HG03280 (cell line): ENCODE data around the gene TBC1D4.
"Not testable (repeated sequence)": the region's sequence is repeated elsewhere in the genome, so short reads cannot be mapped to it uniquely, and the experiment has no call there.

ENCODE experiments used
- ATAC-seq: cut with Tn5 transposase; IDR thresholded peaks from one replicate; pipeline ENCODE4 v1.9.1; 2021; ENCODE audit warnings: mild to moderate bottlenecking, moderate library complexity; ENCODE audit not compliant: unreplicated experiment

Gene TBC1D4

GRCh38 chr13:75365724-75366173 lies 116.2 kb downstream of the TBC1D4 start:
- peak; percentile 88 for ATAC-seq

GRCh38 chr13:75364131-75364713 lies 117.7 kb downstream of the TBC1D4 start:
- no peak for ATAC-seq

- no peak for ATAC-seq
Measured at GRCh38 chr13:75363371-75363770, 118.6 kb downstream of the TBC1D4 start.

DNA sequence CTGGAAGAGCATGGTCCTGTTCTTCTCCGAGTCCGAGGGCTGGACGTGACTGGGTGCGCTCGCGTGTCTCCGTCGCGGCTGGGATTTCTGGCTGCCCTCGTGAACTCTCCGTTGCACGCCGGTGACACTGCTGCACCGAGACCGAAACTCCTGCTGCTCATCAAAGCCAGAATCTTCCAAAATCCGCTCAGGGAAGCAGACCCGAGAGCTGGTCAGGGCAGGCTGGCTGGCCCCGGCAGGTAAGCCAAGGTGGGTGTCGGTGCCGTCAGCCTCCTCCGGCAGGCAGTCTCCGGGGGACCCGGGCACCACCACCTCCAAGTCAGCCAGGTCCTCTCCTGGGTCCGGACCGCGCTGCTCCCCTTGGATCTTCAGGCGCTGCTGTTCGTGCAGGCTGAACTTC lies 119.9 kb downstream of the TBC1D4 start:
- no peak for ATAC-seq

GRCh38 chr13:75360170-75360569 lies 121.8 kb downstream of the TBC1D4 start:
- ATAC-seq, result no peak

GRCh38 chr13:75359266-75359665 lies 122.7 kb downstream of the TBC1D4 start:
- ATAC-seq, result no peak

DNA sequence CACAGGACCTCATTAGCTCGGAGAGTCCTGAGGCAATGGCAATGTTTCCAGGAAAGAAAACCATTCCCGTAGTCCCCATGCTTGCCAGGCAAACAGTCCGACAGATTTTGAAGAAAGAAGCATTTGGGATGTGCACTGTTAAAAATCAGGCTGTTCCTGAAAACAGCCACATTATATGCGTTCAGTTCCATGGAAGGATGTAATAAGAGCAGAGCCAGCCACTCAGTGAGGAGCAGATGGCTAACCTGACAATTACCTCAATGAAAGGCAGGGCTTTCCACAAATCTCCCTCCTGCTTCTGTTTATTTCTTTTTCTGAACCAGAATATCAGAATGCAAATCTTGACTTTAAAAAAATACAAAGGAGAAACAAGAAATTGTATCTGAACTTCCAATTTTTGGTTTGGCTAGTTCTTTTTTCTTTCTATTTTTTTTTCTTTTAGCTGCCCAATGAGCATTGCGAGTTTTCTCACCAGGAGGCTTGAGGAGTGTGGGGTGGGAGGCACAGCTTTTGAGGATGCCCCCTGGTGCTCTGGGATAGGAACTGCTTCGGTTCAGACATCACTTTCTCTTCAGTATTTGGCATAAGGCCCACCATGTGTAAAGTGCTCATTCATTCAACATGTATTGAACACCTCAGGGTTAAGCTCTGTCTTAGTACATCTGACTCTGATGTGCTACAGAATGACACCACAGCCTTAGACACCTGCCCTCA lies 124.2 kb downstream of the TBC1D4 start:
- peak; percentile 83 for ATAC-seq

DNA sequence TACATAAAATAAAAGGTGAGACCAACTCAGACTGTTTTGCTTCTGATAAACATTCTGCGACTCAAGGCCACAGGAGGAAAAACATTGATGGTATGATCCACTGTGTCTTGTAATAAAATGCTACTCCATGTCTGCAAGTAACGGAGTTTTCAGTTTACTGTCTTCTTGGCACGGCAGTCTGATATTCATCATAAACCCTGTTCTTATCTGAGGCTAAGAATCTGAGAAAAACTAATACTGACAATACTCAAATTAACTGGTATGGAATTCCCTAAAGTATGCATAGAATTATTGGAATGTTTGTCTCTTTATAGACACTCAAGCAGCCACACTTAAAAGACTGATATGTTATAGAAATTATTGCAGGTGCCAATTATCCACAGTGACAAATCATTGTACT lies 125.5 kb downstream of the TBC1D4 start:
- ATAC-seq, result no peak

GRCh38 chr13:75355609-75356008 lies 126.4 kb downstream of the TBC1D4 start:
- ATAC-seq, result no peak

DNA sequence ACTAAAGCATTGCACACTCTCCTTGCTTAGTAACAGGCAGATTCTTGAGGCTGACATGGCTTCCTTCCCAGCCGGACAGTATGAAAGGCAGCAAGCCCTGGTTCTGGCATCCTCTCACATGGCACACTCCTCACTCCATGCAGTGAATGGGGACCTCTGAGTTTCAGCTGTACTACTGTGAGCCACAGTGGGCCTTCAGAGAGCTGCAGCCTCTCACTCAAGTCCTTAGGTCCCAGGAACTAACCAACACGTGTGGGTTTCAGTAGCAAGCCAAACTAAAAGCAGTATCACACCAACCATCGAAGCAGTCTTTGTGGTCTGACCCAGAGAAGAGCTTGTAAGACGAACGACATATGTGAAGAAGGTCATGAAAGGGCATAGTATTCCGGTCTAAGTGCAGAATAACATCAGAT lies 128.2 kb downstream of the TBC1D4 start:
- peak; percentile 80 for ATAC-seq

- no peak for ATAC-seq
Measured at GRCh38 chr13:75352641-75353327, 129.2 kb downstream of the TBC1D4 start.

DNA sequence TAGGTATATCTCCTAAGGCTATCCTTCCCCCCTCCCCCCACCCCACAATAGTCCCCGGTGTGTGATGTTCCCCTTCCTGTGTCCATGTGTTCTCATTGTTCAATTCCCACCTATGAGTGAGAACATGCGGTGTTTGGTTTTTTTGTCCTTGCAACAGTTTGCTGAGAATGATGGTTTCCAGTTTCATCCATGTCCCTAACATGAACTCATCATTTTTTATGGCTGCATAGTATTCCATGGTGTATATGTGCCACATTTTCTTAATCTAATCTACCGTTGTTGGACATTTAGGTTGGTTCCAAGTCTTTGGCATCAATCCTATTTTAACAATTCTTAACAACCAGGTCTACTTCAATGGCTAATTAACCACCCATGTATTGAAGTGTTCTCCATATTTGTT lies 130.4 kb downstream of the TBC1D4 start:
- ATAC-seq, result not testable (repeated sequence)

- ATAC-seq, result no peak
Measured at GRCh38 chr13:75347925-75348324, 134.0 kb downstream of the TBC1D4 start.

GRCh38 chr13:75347457-75347856 lies 134.5 kb downstream of the TBC1D4 start:
- ATAC-seq, result no peak

DNA sequence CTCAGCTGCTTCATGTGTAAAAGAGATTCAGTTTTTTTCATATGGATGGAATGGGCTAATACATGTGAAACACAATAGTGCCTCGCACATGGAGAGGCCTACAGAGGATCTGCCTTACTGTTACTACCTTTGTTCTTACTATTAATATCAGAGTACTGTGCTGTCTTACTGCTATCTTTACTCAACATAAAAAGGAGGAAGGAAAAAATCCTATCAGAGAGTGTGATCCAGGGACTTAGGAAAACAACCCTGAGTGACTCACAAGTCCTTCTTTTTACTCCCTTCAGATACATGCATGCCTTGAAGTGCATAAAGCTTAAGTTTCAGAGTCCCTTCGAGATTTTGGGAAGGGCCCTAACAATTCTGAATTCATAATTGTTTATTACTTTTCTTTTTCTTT lies 136.8 kb downstream of the TBC1D4 start:
- no peak for ATAC-seq

DNA sequence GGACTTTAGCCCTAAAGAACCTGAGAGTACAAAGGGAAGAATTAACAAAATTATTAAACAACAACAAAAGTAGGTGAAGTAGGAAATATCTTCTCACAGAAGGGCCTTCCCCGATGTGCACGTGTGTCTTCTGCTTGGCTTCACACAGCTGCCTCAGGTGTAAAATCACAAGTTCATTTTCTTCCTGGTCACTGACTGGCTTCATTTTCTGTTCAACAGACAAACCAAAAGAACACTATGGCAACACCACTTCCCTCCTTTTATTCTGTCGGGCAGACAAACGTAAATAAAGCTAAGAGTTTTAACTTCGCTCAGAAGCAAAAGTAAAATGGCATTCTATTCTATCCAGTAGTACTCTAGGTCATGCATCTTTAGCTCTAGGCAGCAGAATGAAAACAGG lies 140.9 kb downstream of the TBC1D4 start:
- peak; percentile 81 for ATAC-seq

- no peak for ATAC-seq
Measured at GRCh38 chr13:75339635-75340374, 142.2 kb downstream of the TBC1D4 start.

- ATAC-seq, result no peak
Measured at GRCh38 chr13:75334634-75335447, 147.1 kb downstream of the TBC1D4 start.

- ATAC-seq, result no peak
Measured at GRCh38 chr13:75333103-75333502, 148.9 kb downstream of the TBC1D4 start.

DNA sequence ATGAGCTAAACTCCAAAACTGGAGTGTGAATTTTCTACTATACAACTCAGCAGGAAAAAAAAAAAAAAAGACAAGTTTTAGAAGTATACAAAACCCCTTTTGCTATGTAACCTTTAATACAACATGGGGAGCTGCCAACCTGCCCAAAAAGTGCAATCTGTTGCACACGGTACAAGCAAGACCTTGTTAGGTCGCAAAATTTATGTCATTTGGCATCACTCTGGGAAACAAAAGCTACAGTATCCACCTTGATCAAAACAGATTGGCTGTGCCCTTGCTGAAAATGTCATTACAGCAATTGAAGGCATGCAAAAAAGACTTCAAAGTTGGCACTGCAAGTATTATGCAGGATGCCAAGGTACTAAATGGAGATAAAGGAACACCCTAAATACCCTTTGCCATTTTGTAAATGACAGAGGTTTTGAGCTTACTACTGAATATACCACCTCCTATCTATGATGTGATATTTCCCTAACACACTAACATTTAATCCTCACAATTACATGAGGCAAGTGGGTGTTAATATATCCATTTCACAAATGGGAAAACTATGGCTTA lies 150.1 kb downstream of the TBC1D4 start:
- no peak for ATAC-seq
